ENCODE results near the gene GUCD1.

GUCD1 gene

DNA sequence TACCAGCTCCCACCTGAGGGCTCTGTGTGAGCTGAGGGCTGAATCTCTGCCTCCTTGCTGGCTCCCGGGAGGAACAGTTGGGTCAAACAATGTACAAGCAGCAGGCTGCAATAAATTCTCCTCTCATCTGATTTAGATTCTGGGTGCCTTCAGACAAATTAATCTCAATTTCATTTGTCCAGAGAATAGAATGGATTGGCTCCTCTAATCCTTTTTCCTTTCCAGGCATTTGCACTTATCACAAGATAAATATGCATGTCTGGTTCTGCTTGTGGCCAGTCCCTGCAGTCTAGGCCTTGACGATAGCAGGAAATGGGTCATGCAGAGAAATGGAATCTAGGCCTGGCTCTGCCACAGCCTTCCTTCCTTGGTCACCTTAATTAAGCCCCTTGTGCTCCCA is 31.1 kb downstream of the GUCD1 start:
- no peak for DNase-seq

DNA sequence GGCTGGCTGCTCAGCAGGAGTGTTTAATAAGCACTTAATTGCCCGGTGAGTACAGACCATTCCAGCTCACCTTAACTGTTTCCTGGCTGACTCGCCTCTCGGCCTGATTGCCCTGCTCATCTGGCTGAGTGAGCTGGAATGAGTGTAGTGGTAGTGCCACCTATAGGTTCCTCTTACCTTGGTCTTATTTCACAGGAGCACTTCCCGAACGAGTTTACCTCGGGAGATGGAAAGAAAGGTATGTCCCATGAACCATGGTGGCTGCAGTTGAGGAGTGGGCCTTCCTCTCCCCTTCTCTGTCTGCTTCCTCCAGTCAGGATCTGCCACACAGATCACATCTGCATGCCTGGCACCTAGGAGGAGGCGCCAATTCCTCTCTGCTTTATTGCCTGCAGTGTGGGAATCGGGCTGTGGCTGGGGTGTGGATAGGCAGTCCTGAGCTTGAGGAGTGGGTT is 33.1 kb downstream of the GUCD1 start:
- peak; percentile 45 for DNase-seq

DNA sequence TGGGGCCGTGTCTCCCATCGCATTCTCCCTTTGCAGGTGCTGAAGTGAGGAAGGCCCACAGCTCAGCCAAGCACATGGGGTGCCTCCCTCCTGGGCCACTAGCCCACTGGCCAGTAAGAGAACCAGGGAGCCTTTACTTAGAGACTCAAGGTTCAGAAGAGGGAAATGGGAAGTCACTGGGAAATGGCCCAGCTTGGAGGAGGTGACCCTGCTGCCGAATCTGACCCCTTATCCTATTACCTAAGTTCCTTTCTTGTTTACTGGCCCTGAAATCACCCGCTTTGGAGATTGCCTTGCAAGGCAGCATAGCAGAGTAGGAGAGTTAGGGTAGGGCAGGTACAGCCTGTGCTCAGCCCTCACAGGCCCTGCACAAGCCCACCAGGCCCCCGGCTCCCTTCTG is 35.4 kb downstream of the GUCD1 start:
- DNase-seq = no peak

DNA sequence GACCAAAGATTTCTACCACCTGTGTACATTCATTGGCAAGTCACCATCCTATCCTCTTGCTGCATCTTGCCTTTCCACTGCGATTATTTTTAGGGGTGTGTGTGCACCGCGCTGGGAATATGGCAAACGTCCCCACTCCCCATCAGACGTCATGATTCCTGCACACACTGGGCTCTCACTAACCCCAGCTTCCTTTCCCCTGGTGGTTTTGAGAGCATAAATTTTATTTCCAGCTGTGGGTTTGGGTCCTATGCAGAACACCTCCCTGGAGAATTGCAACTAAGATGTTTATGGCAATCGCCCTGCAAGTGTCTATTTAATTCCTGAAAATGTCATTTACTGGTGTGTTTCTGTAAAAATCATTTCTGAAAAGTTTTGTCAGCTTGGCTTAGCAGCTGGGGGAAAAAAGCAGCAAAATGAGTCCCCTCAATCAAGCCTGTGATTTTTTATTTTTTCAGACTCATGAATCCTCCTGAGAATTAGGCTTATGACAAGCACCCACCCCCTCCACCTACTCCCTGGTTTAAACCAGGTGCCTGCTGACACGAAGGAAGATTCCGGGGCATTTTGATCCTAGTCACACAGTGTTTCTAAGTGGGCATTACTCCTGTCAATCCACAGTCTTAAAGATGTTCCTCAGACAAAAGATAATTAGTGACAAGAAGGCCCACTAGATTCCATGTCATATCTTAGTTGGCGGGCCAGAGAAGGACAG is 36.0 kb downstream of the GUCD1 start:
- no peak for DNase-seq

DNA sequence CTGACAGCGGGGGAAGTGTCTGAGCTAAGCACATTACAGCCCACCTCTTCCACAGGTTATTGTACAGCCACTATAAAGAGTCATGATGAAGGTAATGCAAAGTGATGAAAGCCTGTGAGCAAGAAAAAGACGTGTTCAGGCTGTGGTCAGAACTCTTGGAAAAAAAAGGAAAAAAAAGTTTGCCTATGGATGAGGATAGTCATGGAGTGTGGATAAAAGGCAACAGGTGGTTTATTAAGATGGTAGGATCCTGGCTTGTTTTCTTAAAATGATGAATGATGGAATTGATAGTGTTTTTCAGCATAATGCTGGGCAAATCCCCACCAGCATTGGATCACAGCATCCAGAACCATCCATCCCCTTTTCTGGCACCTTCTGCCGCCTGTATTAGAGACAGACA is 36.7 kb downstream of the GUCD1 start:
- no peak for DNase-seq

DNA sequence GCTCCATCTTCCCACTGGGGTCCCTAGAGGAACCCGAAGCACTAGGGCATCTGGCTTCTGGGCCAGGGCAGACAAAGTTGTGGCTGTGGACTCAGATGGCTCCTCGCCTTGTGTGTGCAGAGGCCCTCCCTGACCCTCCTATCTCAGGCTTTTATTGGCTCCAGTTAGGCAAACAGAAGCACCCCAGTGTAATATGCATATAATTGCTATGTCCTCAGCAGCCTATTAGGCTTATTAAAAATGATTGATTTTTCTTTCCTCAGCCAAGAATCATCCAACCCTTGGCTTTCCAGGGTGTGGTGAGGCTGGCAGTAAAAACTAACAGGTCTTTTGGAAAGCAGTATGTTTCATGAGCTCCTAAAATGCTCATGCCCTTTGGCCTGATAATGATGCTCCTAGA is 37.5 kb downstream of the GUCD1 start:
- no peak for DNase-seq

DNA sequence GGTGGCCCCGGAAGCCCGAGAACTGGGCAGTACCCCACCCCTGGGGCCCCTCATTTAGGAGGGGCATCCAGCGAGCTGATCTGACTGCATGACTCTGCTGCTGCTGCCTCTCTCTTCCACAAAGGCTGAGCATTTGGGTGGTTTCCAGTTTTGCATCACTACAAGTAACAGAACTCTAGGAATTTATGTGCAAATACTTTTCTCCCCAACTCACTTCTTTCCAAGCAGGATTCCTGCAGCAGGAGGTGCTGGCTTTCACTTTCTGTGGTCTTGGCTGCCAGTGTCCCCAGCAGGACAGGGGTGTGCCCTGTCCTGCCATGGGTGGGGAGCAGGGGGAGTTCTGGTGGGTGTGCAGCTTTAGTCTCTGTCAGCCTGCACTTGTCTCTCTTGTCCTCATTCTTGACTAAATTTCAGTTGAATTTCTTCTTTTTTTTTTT is 38.6 kb downstream of the GUCD1 start:
- no peak for DNase-seq

DNA sequence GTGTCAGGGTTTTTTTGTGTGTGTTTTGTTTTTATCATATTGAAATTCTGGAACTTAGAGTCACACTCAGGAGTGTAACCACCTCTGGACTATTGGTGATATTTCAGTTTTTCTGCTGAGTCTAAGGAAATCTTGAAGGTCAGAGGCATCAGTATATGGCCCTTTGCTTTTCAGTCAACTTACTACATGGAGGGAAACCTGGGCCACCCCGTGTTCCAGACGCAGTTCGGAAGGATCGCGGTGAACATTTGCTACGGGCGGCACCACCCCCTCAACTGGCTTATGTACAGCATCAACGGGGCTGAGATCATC is 40.0 kb downstream of the GUCD1 start:
- no peak for DNase-seq

DNA sequence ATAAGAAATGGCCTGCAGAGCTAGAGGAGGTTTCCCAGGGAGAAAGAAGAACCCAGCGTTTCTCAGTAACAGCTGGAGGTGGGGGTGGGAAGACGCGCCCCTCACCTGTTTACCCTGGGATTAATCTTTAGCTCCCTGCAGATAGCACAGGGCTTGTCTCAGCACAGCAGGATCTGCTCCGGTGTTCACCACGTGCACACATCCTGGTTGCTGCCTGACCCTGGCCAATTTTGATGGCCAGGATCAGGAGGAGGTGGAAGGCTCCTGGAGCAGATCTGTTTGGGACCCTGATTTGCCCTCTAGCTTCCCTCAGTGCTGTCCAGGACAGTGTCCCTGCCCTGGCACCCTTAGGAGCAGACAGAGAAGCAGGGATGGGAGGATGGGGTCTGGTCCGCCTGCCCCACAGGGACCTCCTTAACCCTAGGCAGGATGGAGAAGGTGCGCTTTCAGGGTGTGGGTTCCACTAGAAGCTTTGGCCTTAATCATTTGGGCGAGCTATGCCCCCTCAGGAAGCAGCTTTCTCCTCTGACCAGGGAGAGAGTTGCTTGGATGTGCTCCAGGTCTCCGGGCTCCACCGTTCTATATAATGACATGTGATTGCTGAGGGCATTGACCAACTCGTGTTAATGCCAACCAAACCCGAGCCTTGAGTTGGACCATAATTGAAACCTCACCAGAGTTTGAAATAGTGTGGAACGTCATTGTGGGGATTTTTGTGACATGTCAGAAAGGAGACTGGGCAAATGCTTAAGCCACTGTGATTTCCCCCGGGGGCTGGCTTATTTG is 40.5 kb downstream of the GUCD1 start:
- no peak for DNase-seq

DNA sequence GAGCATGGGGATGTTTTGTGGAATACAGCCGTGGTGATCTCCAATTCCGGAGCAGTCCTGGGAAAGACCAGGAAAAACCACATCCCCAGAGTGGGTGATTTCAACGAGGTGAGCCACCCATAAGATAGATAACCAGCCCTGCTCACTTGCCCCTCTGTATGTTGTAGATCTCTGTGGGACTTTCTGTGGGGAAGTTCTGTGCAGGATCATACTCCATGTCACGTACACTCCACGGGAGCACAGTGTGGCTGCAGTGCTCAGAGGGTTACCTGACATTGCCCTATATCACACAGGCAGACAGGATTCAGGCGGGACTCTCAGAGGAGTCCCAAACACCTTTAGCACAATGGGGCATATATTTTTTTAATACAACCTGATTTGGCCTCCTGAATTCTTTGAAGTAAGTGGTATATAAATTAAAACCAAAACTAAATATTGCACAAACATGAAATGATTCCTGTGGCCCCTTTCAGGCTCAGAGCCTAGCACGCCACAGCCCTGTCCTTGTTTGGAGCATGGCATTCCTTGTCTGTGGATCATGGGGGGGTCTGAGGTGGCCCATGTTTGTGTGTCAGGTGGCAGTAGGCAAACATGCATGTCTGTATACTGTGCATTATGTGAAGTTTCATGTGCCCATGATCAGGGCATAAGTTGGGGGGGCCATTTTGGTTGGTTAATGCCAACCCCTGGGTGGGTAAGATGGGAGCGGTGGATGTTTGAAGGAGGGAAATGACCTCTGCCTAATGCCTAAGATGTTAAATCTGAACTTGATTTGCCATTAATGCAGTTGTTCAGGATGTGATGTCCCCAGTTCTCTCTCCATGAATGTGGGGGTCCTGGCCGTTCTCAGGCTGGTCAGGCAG is 41.3 kb downstream of the GUCD1 start:
- no peak for DNase-seq

DNA sequence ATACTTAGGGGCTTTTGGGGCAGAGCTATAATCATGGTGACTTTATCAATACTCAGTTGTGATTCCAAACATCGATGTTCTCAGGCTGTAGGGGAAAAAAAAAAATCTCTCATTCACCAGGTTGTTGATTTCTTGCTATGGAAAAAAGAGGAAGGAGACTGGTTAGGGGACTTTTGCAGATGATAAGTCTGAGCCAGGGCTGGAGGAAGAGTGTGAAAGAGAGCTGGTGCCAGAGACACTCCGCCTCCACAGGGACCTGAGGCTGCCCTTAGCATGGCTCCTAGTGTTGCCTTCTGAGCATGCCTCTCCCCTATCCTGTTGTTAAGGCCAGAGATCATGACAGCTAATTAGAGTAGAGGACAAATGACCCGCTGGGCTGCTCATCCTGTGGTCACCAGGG is 42.9 kb downstream of the GUCD1 start:
- DNase-seq = no peak

DNA sequence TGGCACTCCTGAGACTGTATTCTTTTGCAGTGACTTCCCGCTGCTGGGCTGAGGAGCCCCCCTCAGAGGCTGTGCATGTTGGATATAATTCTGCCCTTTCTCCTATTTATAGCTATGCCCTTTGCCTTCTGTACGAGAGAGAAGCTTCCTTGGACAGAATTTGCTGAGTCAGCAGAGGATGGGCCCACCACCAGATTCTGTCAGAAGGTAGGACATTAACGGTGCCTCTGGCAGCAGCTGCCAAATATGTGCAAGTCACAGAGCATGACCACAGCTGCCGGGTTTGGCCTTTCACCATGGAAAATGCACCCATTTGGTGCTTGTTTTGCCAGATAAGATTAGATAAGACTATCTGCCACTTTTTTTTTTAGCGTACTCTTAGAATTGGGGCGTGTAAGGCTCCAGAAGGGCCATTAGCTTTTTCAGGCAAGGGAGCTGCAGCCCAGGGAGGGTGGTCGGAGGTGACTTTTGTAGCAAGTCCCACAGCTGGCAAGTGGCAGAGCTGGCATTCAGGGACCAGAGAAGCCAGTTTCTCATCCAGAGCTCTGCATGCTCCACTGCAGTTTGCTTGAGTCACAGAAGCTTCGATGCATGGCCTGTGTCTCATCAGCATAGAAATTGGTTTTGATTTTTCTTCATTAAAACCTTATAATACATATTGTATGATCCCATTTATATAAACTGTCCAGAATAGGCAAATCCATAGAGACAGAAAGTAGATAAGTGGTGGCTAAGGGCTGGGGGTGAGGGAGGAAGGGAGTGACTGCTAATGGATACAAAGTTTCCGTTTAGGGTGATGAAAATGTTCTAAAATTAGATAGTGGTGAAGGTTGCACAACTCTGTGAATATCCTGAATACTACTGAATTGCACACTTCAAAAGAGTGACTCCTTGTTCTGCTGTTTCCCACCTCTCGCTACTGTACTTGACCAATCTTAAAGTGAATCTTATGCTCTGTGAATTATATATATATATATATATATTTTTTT is 44.0 kb downstream of the GUCD1 start:
- DNase-seq = no peak

DNA sequence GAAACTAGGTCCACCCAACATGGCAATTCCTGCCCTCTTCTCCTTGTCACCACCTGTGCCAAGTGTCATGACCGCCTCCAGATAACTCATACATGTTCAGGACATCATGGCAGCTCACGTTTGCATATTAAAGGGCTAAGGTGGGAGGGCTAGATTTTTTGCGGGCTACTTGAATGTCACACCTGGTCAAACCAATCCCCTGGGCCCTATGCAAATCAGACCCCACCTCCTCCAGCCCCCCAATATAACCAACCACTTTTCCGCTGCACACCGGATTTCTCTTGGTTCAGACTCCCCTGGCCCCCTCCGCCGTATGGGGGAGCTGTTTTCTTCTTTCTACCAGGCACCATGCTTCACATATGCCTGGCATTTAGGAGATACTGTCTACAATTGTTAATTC is 47.2 kb downstream of the GUCD1 start:
- no peak for DNase-seq

DNA sequence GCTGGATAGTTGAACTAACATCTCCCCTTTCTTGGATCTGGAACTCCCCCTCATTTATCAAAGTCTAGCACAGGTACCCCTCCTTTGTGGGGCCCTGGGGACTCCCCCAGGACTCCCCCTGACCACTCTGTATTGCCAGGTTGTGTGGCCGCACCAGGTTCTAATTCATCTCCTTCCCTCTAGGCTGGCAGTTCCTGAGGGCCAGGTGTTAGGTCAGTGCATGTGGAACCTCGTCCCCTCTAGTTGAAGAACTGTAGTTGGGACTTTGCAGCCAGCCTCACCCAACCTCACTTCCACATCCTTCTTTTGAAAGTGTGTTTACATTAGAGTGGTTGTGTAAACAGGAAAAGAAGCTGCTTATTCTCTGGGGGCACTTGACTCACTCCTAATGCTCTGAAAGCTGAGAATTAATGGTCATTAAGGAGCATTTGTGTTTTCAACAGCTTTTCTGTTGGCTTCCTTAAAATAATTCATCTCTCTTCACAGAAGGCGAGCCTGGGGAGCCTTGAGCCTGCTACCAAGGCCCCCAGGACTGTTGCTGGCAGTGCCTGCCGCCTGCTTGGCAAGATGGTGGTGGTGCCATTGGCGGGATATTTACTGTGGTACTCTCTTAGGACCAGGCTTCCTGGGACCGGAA is 48.0 kb downstream of the GUCD1 start:
- DNase-seq = no peak

DNA sequence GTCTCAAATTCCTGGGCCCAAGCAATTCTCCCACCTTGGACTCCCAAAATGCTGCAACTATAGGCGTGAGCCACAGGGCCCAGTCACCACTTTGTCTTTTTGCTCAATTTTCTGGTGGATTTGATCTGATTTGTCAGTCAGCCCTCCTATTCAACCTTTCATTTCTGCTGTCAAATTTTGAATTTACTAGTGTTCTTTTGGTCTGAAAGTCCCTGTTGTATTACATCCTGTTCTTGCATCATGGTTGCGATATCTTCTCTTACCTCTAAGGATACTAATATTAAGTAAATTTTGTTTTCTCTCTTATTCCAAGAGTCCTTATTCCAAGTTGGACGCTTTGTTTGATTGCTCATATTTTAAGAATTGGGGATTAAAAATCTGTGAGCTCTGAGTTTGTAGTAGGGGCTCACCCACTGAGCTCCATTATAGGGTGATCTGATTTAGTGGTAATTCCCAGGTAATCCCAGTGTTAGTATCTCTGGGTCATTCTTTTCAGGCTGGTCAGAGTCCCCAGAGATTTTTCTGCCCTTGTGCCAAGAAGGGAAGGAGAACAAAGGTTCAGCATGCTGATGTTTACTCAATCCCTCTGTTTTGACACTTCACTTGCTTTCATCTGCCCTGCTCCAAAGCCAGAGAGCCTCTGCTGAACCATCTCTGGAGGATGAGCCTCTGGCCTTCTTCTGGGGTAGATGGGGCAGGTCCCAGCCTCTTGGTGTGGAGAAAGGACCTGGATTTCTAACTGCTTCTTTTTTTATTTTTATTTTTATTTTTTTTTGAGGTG is 49.8 kb downstream of the GUCD1 start:
- no peak for DNase-seq

DNA sequence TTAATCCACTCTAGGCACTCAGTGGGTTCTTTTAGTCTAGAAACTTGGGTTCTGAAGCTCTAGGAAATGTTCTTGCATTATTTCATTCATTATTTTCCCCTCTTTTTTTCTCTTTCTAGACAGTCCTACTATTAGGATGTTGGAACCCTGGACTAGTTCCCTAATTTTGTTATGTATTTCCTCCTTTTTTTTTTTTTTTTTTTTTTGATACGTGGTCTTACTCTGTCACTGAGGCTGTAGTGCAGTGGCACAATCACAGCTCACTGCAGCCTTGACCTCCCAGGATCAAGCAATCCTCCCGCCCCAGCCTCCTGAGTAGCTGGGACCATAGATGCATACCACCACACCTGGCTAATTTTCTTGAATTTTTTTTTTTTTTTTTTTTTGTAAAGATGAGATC is 50.4 kb downstream of the GUCD1 start:
- no peak for DNase-seq

DNA sequence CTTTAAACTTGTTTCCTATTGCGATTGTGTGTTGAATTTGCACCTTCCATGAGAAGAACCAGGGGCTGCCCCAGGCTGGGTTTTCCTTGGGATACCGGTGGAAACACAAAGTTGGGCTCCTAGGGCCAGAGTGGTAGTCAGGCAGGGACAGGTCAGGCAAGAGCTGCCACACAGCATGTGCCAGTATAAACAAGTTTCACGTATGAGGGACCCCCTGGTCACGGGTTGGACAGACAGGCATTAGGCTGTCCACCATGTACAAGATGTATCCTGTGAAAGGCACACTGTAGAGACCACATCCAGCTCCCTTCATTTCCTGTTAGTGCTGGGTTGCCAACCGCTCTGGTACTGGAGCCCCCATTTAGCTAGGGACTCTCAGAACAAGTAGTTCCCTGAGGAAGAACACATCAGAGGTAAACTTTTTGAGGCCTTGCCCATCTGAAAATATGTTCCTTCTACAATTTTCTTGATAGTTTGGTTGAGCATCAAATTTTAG is 51.0 kb downstream of the GUCD1 start:
- DNase-seq = no peak

DNA sequence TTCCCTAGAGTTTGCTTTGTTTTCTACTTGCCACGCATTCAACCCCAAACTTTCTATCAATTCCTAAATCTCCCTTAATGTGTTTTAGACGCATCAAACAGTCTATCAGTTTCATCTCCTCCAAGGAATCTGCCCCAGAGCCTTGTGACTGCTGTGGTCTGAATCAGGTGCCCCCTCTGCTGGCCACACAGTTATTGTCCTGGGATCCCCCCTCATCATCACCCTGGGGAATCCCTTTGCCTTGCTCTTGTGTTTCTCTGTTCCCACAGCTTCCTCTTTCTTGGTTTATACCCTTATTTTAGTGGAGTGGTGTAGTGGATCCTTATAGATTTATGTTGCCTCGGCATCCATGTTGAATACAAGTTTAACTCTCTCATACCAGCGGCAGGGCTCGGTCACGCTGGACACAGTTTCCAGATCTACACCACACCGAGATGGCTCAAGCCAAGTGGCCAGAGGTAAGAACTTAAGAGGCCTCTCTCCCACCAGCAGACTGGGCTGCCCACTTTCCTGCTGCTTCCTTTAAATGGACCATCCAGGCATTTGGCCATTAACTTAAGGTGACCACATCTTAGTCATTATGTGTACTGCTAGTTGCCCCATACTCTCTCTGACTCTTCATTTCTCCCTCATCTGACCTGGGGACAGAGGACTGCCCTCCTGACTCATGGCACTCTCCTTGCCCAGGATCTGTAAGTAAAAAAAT is 51.6 kb downstream of the GUCD1 start:
- peak; percentile 74 for DNase-seq

DNA sequence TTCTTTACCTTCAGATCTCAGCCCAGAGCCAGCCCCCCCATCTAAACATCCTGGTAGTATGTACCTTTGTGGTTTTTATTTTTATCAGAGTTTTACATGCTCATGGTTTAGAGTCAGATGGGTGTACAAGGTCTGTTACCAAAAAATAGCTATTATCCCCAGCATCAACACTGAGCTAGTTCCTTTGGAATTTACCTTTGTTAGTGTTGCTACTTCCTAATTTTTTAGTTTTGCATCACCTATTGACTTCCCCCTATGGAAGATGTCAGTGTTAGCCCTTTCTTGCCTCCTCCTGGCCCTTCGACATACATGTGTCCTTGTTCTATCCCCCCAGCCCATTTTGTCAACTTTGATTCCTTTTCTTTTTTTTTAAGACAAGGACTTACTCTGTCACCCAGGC is 52.4 kb downstream of the GUCD1 start:
- DNase-seq = no peak

DNA sequence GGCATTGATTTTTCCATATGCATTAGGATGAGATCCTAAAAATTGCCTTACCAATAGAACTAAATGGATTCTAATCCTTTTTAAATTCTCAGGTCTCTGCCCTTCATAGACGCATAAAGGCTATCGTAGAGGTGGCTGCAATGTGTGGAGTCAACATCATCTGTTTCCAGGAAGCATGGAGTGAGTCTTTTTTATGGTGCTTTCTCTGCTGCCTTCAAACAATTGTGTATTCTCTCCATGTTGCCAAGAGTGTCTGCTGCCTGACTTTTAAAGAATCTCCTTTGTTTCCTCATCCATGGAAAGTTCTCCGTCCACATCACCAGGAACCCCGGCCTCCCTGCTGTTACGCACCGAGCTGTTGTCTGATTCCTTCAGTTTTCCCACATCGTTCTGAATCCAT is 52.9 kb downstream of the GUCD1 start:
- DNase-seq = no peak
